GM10847 (cell line): ENCODE results near the gene TMEM81.

Experiments used
- POLR2A ChIP-seq: IDR thresholded peaks from 2 replicates; pipeline ENCODE4 v1.6.1; 2011; ENCODE audit not compliant: insufficient read length; ENCODE audit errors: extremely low read depth

Gene TMEM81, protein sequence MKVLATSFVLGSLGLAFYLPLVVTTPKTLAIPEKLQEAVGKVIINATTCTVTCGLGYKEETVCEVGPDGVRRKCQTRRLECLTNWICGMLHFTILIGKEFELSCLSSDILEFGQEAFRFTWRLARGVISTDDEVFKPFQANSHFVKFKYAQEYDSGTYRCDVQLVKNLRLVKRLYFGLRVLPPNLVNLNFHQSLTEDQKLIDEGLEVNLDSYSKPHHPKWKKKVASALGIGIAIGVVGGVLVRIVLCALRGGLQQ

DNA sequence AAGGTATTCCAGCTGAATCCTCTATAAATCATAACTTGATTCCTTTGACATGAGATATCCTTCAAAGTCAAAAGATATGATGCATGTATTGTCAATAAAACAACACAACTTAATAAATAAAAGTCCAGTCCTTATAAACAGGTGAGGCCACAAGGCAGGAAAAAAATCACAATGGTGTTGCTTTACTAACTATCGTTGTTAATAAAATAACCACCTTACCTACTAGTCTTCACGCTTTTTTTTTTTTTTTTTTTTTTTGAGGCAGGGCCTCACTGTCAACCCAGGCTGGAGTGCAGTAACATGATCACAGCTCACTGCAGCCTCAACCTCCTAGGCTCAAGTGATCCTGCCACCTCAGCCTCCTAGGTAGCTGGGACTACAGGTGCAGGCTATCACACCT is at the start of gene TMEM81:
TSS of gene TMEM81 (minus strand) at position 101 of the 400 bp plus-strand sequence. CDS start 140 bp downstream, outside the sequence.
- TF ChIP-seq POLR2A: no peak

DNA sequence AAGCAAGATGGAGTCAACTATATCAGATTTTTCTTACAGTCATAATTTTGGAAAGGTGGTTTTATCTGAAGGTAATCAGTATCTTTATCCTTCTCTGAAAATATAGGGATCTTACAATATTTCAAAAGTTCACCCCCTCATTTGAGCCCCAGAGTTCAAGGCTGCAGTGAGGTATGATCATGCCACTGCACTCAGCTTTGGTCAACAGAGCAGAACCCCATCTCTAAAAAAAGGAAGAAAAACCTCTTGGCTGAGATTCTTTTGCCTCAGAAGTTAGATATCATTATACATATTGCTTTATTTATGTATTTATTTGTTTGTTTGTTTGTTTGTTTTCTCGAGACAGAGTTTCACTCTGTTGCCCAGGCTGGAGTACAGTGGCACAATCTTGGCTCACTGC is 49.0 kb upstream of the TMEM81 start:
- no peak for TF ChIP-seq POLR2A

DNA sequence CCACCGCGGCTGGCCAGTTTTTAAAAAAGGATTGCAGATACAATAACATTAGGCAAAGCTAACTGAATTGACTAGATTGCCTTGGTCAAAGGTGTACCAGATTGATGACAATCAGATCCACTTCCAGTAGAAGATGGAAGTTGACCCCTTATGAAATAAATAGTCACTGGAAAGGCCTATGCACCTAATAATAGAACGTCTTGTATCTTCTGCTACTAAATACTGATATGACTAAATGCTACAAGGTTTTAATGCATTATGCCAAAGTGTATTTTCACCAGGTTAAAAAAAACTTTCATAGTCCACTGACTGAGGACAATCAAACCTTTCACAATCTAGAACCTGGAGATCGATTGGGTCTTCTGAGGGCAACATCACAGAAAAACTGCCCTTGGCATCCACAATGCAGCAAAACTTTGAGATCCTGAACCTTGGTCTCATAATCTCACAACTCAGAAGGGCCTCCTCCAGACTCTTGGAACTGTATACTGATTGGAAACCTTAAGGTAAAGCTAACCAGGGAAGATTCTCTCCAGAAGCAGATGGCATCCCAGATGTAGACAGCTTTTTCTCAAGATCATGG is 45.3 kb upstream of the TMEM81 start:
- TF ChIP-seq POLR2A: no peak

DNA sequence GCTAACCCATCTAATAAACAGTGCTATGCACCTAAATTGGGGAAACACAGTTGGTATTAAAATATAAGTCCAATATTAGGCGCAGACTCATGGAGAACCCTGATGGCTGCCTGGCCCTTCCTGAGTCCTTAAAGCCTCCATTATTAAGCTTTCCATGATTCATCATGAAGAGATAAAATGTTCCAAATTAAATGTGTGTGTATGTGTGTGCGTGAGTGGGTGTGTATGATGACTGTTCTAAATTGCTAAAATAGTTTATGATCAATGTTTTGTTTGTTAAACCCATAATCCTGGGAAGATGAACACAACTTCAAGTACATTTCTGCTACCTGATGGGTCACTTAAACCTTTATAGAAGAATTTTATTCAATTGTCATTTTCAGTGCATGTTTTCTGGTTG is 43.8 kb upstream of the TMEM81 start:
- no peak for TF ChIP-seq POLR2A

DNA sequence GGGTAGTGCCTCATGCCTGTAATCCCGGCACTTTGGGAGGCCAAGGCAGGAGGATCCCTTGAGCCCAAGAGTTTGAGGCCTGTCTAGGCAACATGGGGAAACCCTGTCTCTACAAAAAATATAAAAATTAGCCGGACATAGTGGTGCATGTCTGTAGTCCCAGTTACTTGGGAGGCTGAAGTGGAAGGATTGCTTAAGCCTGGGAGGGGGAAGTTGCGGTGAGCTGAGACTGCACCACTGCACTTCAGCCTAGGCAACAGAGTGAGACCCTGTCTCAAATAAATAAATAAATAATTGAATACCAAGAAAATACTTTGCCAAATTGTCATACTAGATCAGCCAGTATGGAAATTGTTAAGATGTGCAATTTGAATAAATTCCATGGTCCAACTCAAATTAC is 43.4 kb upstream of the TMEM81 start:
- TF ChIP-seq POLR2A: no peak

DNA sequence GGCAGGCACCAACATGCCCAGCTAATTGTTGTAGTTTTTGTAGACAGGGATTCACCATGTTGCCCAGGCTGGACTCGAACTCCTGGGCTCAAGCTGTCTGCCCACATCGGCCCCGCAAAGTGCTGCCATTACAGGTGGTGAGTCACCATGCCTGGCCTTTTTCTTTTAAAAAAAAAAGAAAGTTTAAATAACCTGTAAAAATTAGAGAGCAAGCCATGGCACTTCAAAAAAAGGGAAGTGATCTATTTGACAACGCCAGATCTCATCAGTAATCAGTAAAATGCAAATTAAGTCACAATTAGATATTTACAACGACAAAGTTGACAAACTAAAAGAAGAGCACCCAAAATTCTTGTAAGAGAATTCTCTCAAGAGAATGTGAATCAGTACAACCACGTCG is 40.5 kb upstream of the TMEM81 start:
- no peak for TF ChIP-seq POLR2A

DNA sequence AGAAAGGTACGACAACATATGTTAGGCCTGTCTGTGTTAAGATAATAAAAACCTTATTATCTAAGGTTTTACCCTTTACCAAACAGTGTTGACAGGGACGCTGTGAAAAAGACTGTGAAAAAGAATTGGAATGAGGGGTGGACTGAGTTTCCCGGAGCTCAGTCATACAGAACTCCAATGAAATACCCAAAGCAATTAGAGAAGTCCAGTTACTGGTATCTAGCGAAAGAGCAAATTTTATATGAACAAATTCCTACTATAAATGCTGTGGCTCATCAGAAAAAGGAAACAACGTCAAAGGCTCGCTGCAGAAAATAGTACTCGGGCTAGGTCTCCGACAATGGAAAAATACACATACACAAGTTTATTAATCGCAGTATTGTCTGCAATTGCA is 38.2 kb upstream of the TMEM81 start:
- TF ChIP-seq POLR2A: no peak

DNA sequence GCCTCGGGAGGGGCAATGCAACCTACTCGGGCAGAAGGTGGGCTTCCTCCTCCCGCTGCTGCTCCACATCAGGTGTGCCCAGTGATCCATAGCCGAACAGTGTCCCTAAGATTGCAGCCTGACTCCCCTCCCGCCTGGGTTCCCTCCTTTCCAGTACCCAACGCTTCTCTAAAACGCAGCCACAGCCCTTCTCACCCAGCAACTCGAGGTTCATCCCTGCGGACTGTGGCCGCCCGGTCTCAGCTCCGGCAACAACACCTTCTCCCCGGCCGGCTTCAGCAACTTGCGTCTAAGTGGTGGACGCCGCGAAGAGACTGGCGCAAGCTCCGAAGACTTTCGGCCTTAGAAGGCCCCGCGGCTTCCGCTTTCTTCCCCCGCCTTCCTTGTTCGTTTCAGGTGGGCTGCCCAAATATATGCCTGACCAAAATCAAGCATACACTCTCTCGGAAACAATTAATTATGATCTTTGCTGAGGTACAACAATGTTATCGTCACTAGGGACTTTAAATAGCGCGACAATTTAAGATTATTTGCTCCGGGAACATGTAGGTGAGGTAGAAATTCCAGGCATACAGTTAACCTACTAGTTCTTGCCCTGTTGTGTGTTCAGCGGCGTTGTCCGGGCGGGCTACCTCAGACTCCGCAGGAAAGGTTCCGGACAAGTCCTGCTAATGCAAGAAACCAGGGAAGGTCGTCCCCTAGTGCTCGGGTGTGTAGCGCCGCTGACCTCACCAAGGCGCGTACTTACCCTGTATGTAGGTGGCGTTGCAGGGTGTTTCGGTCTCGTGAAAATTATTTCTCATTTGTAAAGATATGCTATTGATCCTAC is 37.6 kb upstream of the TMEM81 start, which contains the start of gene RBBP5:
TSS of gene RBBP5 (minus strand) at position 319 of the 829 bp plus-strand sequence. CDS start at position 214, 105 bp downstream.
- peak; percentile 85 for TF ChIP-seq POLR2A

DNA sequence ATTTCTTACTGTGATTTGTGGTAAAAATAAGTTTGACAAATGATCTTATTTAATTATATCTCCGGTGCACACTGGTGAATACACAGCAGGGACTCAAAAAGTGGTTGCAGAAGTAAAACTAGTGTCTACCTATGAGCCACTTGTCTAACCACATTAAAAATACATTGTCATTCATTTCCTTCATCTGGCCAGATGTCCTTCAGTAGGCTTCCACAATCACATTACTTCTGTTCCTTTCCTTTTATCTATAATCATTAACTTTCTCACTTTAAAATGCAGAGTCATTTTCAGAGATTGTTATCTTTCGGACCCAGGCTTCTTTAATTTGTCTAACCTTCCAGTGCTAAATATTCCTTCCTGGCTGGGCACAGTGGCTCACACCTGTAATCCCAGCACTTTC is 34.5 kb upstream of the TMEM81 start:
- TF ChIP-seq POLR2A: no peak

DNA sequence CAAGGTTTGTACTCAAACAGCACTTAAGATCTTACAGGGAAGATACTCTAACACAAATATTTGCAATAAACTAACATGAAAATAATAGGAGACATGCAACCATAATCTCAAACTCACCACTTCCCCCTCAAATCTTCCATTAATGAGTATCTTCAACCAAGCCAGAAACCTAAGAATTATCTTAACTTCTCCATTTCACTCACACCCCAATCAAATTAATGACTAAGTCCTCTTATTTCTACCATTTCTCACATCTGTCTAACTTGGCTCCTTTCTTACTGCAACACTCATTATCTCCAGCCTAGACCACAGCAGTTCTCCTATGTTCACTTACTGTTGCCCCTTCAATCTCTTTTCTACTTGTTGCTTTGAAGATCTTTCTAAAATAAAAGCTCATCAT is 27.1 kb upstream of the TMEM81 start:
- no peak for TF ChIP-seq POLR2A

DNA sequence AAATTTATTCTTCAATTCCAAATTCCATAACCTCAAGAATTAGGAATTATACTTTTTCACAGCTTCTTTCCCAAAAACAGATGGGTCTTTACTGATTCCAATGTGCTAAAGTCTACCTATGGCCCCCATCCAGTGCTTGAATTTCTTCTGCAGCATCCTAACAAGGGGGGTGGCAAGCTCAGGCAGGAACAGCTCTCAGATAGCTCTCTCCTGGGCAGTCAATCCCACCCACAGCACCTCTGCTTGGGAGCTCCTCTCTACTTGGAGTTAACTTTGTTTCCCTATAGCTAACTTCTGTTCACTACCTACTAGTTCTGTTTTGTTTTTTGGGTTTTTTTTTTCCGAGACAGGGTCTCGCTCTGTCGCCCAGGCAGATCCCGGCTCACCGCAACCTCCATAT is 25.5 kb upstream of the TMEM81 start:
- no peak for TF ChIP-seq POLR2A

DNA sequence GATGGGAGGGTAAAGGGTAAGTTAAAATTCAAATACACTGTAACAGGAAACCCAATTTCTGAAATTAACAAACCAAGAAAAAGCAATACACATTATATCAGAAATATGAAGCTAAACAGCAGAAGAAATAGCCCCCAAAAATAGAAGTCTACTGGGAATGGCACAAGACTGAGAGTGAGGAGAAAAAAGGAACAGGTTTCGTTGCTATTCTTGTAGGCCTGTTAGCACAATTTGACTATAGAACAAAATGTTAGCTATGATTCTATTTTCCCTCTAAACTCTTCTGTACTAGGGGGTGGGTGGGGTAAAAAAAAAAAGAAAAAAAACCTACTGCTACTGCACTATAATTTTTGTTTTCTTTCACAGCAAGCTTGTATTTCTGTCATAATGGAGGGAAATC is 25.0 kb upstream of the TMEM81 start:
- no peak for TF ChIP-seq POLR2A

DNA sequence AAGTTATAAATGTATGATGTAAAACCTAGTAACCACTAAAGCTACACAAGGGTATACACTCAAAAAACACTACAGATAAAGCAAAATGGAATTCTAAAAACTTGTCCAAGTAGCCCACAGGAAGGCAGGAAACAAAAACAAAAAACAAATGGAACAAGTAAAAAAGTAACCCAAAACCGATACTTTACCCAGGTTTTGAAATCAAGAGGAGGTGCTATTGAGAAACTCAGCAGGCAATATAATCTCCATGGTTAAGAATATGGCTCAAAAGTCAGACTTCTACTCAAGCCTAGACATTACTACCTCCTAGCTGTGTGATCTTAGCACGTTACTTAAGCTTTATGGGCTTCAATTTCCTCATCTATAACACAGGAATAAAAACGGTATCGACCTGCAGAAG is 24.2 kb upstream of the TMEM81 start:
- no peak for TF ChIP-seq POLR2A

DNA sequence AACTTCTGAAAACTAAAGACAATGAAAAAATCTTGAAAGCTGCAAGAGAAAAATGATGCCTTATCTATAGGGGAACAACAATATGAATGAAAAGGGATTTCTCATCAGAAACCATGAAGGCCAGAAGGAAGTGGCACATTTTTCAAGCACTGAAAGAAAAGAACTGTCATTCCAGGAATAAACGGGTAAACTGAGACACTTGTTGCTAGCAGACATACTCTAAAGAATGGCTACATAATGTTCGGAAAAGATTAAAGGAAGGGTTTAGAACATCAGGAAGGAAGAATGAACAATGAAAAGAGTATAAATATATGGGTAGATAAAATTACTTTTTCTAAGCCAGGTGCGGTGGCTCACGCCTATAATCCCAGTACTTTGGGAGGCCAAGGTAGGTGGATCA is 23.1 kb upstream of the TMEM81 start:
- TF ChIP-seq POLR2A: no peak

DNA sequence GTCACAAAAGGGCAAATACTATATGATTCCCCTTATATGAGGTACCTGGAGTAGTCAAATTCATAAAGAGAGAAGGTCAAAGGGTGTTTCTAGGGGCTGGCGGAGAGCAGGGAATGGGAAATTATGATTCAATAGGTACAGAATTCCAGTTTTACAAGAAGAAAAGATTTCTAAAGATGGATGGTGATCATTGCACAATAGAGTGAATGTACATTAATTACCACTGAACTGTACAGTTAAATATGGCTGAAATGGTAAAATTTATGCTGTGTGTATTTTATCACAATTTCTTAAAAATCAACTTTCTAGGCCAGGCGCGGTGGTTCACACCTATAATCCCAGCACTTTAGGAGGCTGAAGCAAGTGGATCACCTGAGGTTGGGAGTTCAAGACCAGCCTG is 18.1 kb upstream of the TMEM81 start:
- TF ChIP-seq POLR2A: no peak

DNA sequence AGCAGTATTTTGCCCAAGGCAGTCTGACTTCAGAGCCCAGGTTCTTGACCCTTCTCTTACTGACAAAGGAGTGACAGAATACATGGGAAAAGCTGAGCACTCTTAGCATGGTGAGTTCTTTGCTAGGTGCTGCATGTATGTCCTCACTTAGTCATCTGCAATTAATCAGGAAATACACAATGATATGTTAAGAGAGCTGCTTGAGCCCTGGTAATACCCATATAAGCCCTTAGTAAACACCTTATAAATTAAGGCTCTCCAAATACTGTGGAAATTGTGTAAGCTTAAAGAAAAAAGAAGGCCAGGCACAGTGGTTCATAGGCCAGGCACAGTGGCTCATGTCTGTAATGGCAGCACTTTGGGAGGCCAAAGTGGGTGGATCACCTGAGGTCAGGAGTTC is 14.0 kb upstream of the TMEM81 start:
- no peak for TF ChIP-seq POLR2A
